CD4-positive, alpha-beta T cell treated with Interleukin-10 for 1 hour (primary cell): ENCODE results near the gene MAP3K5.

Experiments used
- DNase-seq: peaks from one replicate; pipeline ENCODE4 v3.0.0-alpha.2; 2020

Gene MAP3K5

GRCh38 chr6:136553166-136553787 is 239.0 kb downstream of the MAP3K5 start:
- no peak for DNase-seq

GRCh38 chr6:136552054-136552453 is 240.2 kb downstream of the MAP3K5 start:
- DNase-seq, result no peak

GRCh38 chr6:136551103-136551502 is 241.2 kb downstream of the MAP3K5 start:
- no peak for DNase-seq

GRCh38 chr6:136550330-136551071 is 241.8 kb downstream of the MAP3K5 start, which contains the start of gene MAP7:
Gene MAP7, minus strand, starts transcription at chr6:136550422. Its CDS starts 14 bp downstream, at chr6:136550408.
- DNase-seq, result peak; percentile 76

- no peak for DNase-seq
These were observed 242.3 kb downstream of the MAP3K5 start for GRCh38 chr6:136550045-136550329.

GRCh38 chr6:136549300-136550044 is 242.8 kb downstream of the MAP3K5 start:
- DNase-seq, result no peak

GRCh38 chr6:136548582-136549299 is 243.5 kb downstream of the MAP3K5 start:
- DNase-seq, result no peak

- DNase-seq, result no peak
These were observed 244.4 kb downstream of the MAP3K5 start for GRCh38 chr6:136547871-136548270.

- no peak for DNase-seq
These were observed 244.9 kb downstream of the MAP3K5 start for GRCh38 chr6:136547336-136547735.

GRCh38 chr6:136546331-136546730 is 245.9 kb downstream of the MAP3K5 start:
- no peak for DNase-seq

GRCh38 chr6:136544326-136544725 is 248.0 kb downstream of the MAP3K5 start:
- DNase-seq, result no peak

- DNase-seq, result no peak
These were observed 250.9 kb downstream of the MAP3K5 start for GRCh38 chr6:136541395-136541794.

- DNase-seq, result no peak
These were observed 252.2 kb downstream of the MAP3K5 start for GRCh38 chr6:136539967-136540652.

GRCh38 chr6:136538836-136539235 is 253.4 kb downstream of the MAP3K5 start:
- DNase-seq, result no peak

GRCh38 chr6:136535880-136536650 is 256.2 kb downstream of the MAP3K5 start:
- no peak for DNase-seq

- DNase-seq, result no peak
These were observed 257.1 kb downstream of the MAP3K5 start for GRCh38 chr6:136535017-136535765.

- DNase-seq, result no peak
These were observed 258.0 kb downstream of the MAP3K5 start for GRCh38 chr6:136534268-136534667.

GRCh38 chr6:136533487-136533886 is 258.8 kb downstream of the MAP3K5 start:
- DNase-seq, result no peak

GRCh38 chr6:136532030-136532429 is 260.2 kb downstream of the MAP3K5 start:
- no peak for DNase-seq

GRCh38 chr6:136529710-136530109 is 262.6 kb downstream of the MAP3K5 start:
- DNase-seq, result no peak

- no peak for DNase-seq
These were observed 263.8 kb downstream of the MAP3K5 start for GRCh38 chr6:136528477-136528876.
